Measurements from ENCODE around the gene ARHGEF11.
"Not testable (repeated sequence)": the region's sequence is repeated elsewhere in the genome, so short reads cannot be mapped to it uniquely, and the experiment has no call there.

ARHGEF11 gene

GRCh38 chr1:157055729-157056128, 10.2 kb upstream of the ARHGEF11 start:
- DNase-seq (ENCODE audit: insufficient read length, low spot score); FAIRE-seq: not testable (repeated sequence)

GRCh38 chr1:157050836-157051235, 5.3 kb upstream of the ARHGEF11 start:
- no peak for DNase-seq (ENCODE audit: insufficient read length, low spot score)
- no peak for FAIRE-seq

- FAIRE-seq (no peak), DNase-seq (ENCODE audit: insufficient read length, low spot score) (no peak)
Measured at GRCh38 chr1:157047062-157047410, 1.5 kb upstream of the ARHGEF11 start.

GRCh38 chr1:157044326-157044725, 1.2 kb downstream of the ARHGEF11 start:
- DNase-seq (ENCODE audit: insufficient read length, low spot score): no peak
- FAIRE-seq: no peak

- no peak for DNase-seq (ENCODE audit: insufficient read length, low spot score)
- no peak for FAIRE-seq
Measured at GRCh38 chr1:157043685-157044084, 1.9 kb downstream of the ARHGEF11 start.

GRCh38 chr1:157042846-157043245, 2.7 kb downstream of the ARHGEF11 start:
- no peak for FAIRE-seq

GRCh38 chr1:157040802-157041201, 4.7 kb downstream of the ARHGEF11 start:
- no peak for DNase-seq (ENCODE audit: insufficient read length, low spot score)
- FAIRE-seq: no peak

More at GRCh38 chr1:157042846-157043245, 2.7 kb downstream of the ARHGEF11 start:
- DNase-seq (ENCODE audit: insufficient read length, low spot score): no peak

- DNase-seq (ENCODE audit: insufficient read length, low spot score) (no peak), FAIRE-seq (no peak)
Measured at GRCh38 chr1:157035121-157035520, 10.4 kb downstream of the ARHGEF11 start.

GRCh38 chr1:157034137-157034800, 11.3 kb downstream of the ARHGEF11 start:
- DNase-seq (ENCODE audit: insufficient read length, low spot score): no peak

GRCh38 chr1:157033357-157033876, 12.1 kb downstream of the ARHGEF11 start:
- FAIRE-seq (no peak), DNase-seq (ENCODE audit: insufficient read length, low spot score) (no peak)

More at GRCh38 chr1:157034137-157034800, 11.3 kb downstream of the ARHGEF11 start:
- no peak for FAIRE-seq

GRCh38 chr1:157032303-157032702, 13.2 kb downstream of the ARHGEF11 start:
- FAIRE-seq (no peak), DNase-seq (ENCODE audit: insufficient read length, low spot score) (no peak)

GRCh38 chr1:157030728-157031127, 14.8 kb downstream of the ARHGEF11 start:
- FAIRE-seq: no peak
- DNase-seq (ENCODE audit: insufficient read length, low spot score): no peak

GRCh38 chr1:157028674-157029073, 16.9 kb downstream of the ARHGEF11 start:
- no peak for FAIRE-seq
- no peak for DNase-seq (ENCODE audit: insufficient read length, low spot score)

- DNase-seq (ENCODE audit: insufficient read length, low spot score) (no peak), FAIRE-seq (no peak)
Measured at GRCh38 chr1:157025856-157026255, 19.7 kb downstream of the ARHGEF11 start.

GRCh38 chr1:157025385-157025784, 20.2 kb downstream of the ARHGEF11 start:
- FAIRE-seq: no peak
- no peak for DNase-seq (ENCODE audit: insufficient read length, low spot score)

GRCh38 chr1:157021688-157022087, 23.9 kb downstream of the ARHGEF11 start:
- DNase-seq (ENCODE audit: insufficient read length, low spot score) (no peak), FAIRE-seq (no peak)

GRCh38 chr1:157019457-157019856, 26.1 kb downstream of the ARHGEF11 start:
- DNase-seq (ENCODE audit: insufficient read length, low spot score): no peak
- FAIRE-seq: no peak

- DNase-seq (ENCODE audit: insufficient read length, low spot score): no peak
- no peak for FAIRE-seq
Measured at GRCh38 chr1:157011845-157012244, 33.7 kb downstream of the ARHGEF11 start.

- no peak for DNase-seq (ENCODE audit: insufficient read length, low spot score)
- FAIRE-seq: no peak
Measured at GRCh38 chr1:157008502-157008901, 37.0 kb downstream of the ARHGEF11 start.

- FAIRE-seq (no peak), DNase-seq (ENCODE audit: insufficient read length, low spot score) (no peak)
Measured at GRCh38 chr1:157007306-157007705, 38.2 kb downstream of the ARHGEF11 start.

GRCh38 chr1:157006676-157007075, 38.9 kb downstream of the ARHGEF11 start:
- FAIRE-seq (no peak), DNase-seq (ENCODE audit: insufficient read length, low spot score) (no peak)

- FAIRE-seq: no peak
- DNase-seq (ENCODE audit: insufficient read length, low spot score): no peak
Measured at GRCh38 chr1:157005965-157006364, 39.6 kb downstream of the ARHGEF11 start.

GRCh38 chr1:157004806-157005205, 40.7 kb downstream of the ARHGEF11 start:
- no peak for FAIRE-seq
- no peak for DNase-seq (ENCODE audit: insufficient read length, low spot score)

Data from GM19239 (cell line).